GM21381 (cell line): ENCODE results near the gene CHEK2.
"Not testable (repeated sequence)": the region's sequence is repeated elsewhere in the genome, so short reads cannot be mapped to it uniquely, and the experiment has no call there.

ENCODE experiments used
- ATAC-seq: cut with Tn5 transposase; IDR thresholded peaks from one replicate; pipeline ENCODE4 v1.9.1; 2021; ENCODE audit warnings: mild to moderate bottlenecking, moderate library complexity; ENCODE audit not compliant: unreplicated experiment

Gene CHEK2

GRCh38 chr22:28693041-28693760 lies 48.4 kb downstream of the CHEK2 start:
- ATAC-seq = not testable (repeated sequence)

GRCh38 chr22:28689796-28690195 lies 51.8 kb downstream of the CHEK2 start:
- not testable (repeated sequence) for ATAC-seq

GRCh38 chr22:28682966-28683365 lies 58.7 kb downstream of the CHEK2 start:
- ATAC-seq = not testable (repeated sequence)

GRCh38 chr22:28680813-28681490 lies 60.7 kb downstream of the CHEK2 start:
- ATAC-seq = not testable (repeated sequence)

GRCh38 chr22:28679611-28680287 lies 61.9 kb downstream of the CHEK2 start, which contains the start of gene TTC28:
Gene TTC28 (minus strand): TSS chr22:28679840. CDS start chr22:28679723, 117 bp downstream.
- not testable (repeated sequence) for ATAC-seq

GRCh38 chr22:28678778-28679610 lies 62.6 kb downstream of the CHEK2 start:
- not testable (repeated sequence) for ATAC-seq

GRCh38 chr22:28678170-28678569 lies 63.5 kb downstream of the CHEK2 start:
- not testable (repeated sequence) for ATAC-seq

- peak; percentile 84 for ATAC-seq
These were observed 67.5 kb downstream of the CHEK2 start for GRCh38 chr22:28674121-28674563.

GRCh38 chr22:28670756-28671155 lies 70.9 kb downstream of the CHEK2 start:
- ATAC-seq = no peak

- ATAC-seq = no peak
These were observed 71.5 kb downstream of the CHEK2 start for GRCh38 chr22:28670161-28670560.

- ATAC-seq = no peak
These were observed 72.2 kb downstream of the CHEK2 start for GRCh38 chr22:28669387-28669786.

- ATAC-seq = not testable (repeated sequence)
These were observed 78.1 kb downstream of the CHEK2 start for GRCh38 chr22:28663569-28663942.

- ATAC-seq = no peak
These were observed 83.2 kb downstream of the CHEK2 start for GRCh38 chr22:28658448-28658847.

- no peak for ATAC-seq
These were observed 85.4 kb downstream of the CHEK2 start for GRCh38 chr22:28656181-28656580.

- no peak for ATAC-seq
These were observed 91.2 kb downstream of the CHEK2 start for GRCh38 chr22:28650463-28650862.

- no peak for ATAC-seq
These were observed 92.8 kb downstream of the CHEK2 start for GRCh38 chr22:28648792-28649191.

- ATAC-seq = no peak
These were observed 94.4 kb downstream of the CHEK2 start for GRCh38 chr22:28647216-28647615.

- ATAC-seq = no peak
These were observed 102.3 kb downstream of the CHEK2 start for GRCh38 chr22:28639321-28639720.
